ENCODE results near the gene SGPL1.

Gene SGPL1

GRCh38 chr10:70927189-70927943 lies 111.6 kb downstream of the SGPL1 start:
- no peak for DNase-seq

- DNase-seq = no peak
Observed at GRCh38 chr10:70928140-70928539, 112.4 kb downstream of the SGPL1 start.

- DNase-seq = no peak
Observed at GRCh38 chr10:70930263-70931000, 114.7 kb downstream of the SGPL1 start.
